ENCODE results near the gene TENM3. TPM values are rescaled to one million over a fixed set of nuclear protein-coding genes. Genes with fewer than 3 reads are reported as not detected.
A peak's percentile ranks its signal among the peaks of the same experiment; 100 is the strongest.

Gene TENM3
- total and polyA plus RNA-seq, 2 of the 8 experiments (the other 6 are each of a cell fraction or from before 2014, with no cell fraction given), result 36.9 to 69.3 TPM

- Histone ChIP-seq H3K36me3 (ENCODE audit: control insufficient read depth in 2 of 4, insufficient read depth in 4 of 4, low read length in 3 of 4) (peaks cover 2 to 22% (median 11%) of the 10 kb centered on the region in 4 experiments; a peak in 7 of 8 replicates), H2AFZ (ENCODE audit: low read length) (no peak overlapping the region), H2BK15ac (ENCODE audit: low read length) (no peak overlapping the region), H3K56ac (replicated peaks; ENCODE audit: insufficient read length, low read depth, low read length) (no peak overlapping the region), H2BK5ac (ENCODE audit: low read depth, low read length) (no peak overlapping the region), H4K91ac (replicated peaks; ENCODE audit: insufficient read length, low read length) (no peak overlapping the region), H2AK5ac (ENCODE audit: low read depth, low read length) (no peak overlapping the region), H2BK20ac (ENCODE audit: low read length) (no peak overlapping the region), H3K27ac (ENCODE audit: low read depth, low read length) (no peak overlapping the region), H2BK12ac (ENCODE audit: low read depth, low read length) (no peak overlapping the region), H3K9me3 (ENCODE audit: insufficient read depth in 2 of 2, low read depth in 1 of 2, low read length in 1 of 2) (no peaks in the 10 kb centered on the region), H4K20me1 (replicated peaks in 1 of 2; ENCODE audit: control insufficient read depth in 1 of 2, insufficient read depth in 2 of 2, low read length in 2 of 2) (no peaks in the 10 kb centered on the region), H2BK120ac (replicated peaks; ENCODE audit: low read depth, low read length) (no peak overlapping the region), H3K14ac (ENCODE audit: insufficient read length) (no peak overlapping the region), H3K23me2 (ENCODE audit: low read depth, low read length) (no peaks in the 10 kb centered on the region; the same call in 1 of the 2 replicates), H3K79me1 (ENCODE audit: low read depth, low read length) (no peaks in the 10 kb centered on the region), H3K27me3 (replicated peaks in 1 of 4; ENCODE audit: control insufficient read depth in 3 of 4, extremely low read depth in 1 of 4, insufficient read depth in 3 of 4, low read length in 3 of 4) (no peaks in the 10 kb centered on the region), H4K8ac (ENCODE audit: extremely low read depth, insufficient read depth, low read length) (no peak overlapping the region), H3K18ac (ENCODE audit: extremely low read depth, low read length) (no peak overlapping the region), H4K5ac (ENCODE audit: insufficient read length, low read depth, low read length) (no peak overlapping the region), H3K4me1 (replicated peaks in 1 of 4; ENCODE audit: control insufficient read depth in 3 of 4, insufficient read depth in 4 of 4, low read length in 3 of 4) (0 out of 7 replicates have a peak, but pooled peaks cover 0 to 2% (median 0%) of the 10 kb centered on the region in 4 experiments), H3K9ac (replicated peaks in 1 of 4; ENCODE audit: extremely low read depth in 1 of 4, low read depth in 3 of 4, low read length in 3 of 4) (no peak overlapping the region), H3K4ac (replicated peaks; ENCODE audit: insufficient read length, low read depth, low read length) (no peak overlapping the region), H3K79me2 (ENCODE audit: control insufficient read depth in 1 of 2, insufficient read depth in 2 of 2, low read length in 2 of 2) (no peaks in the 10 kb centered on the region), H3K4me3 (ENCODE audit: extremely low read depth in 1 of 4, insufficient read depth in 2 of 4, low read depth in 3 of 4, low read length in 4 of 4) (no peak overlapping the region), H3K23ac (ENCODE audit: insufficient read length) (no peak overlapping the region), H3K4me2 (ENCODE audit: insufficient read depth in 1 of 2, low read depth in 2 of 2, low read length in 2 of 2) (no peak overlapping the region)
- CTCF ChIA-PET (ENCODE audit: partially characterized antibody), result interaction anchor here (1.0 kb wide), 1 partner anchor 9 kb away, joined by 3 read pairs; no protein-coding TSS in a partner anchor
- TF ChIP-seq KDM4A (IDR thresholded peaks at IDR 0.05; ENCODE audit: low read depth, low read length, severe bottlenecking) (no peak), RNF2 (IDR thresholded peaks at IDR 0.05; ENCODE audit: borderline replicate concordance, low read depth, low read length, missing control alignments, poor library complexity, severe bottlenecking) (no peak), EGR1 (IDR thresholded peaks at IDR 0.05; ENCODE audit: borderline replicate concordance, low read depth, low read length) (no peak), FOSL1 (IDR thresholded peaks at IDR 0.05; ENCODE audit: insufficient read depth, low read depth, low read length) (no peak), TEAD4 (IDR thresholded peaks at IDR 0.05; ENCODE audit: low read depth, low read length) (peak; percentile 88), SAP30 (IDR thresholded peaks at IDR 0.05; ENCODE audit: insufficient read depth, insufficient replicate concordance, low read length) (no peak), CREB1 (IDR thresholded peaks at IDR 0.05) (0 out of 2 replicates have a peak, but pooled peaks have one; percentile 14), GTF2F1 (IDR thresholded peaks at IDR 0.05; ENCODE audit: borderline replicate concordance, low read depth, low read length) (no peak), CEBPB (IDR thresholded peaks at IDR 0.05; ENCODE audit: low read depth, low read length) (no peak), RFX5 (IDR thresholded peaks at IDR 0.05; ENCODE audit: borderline replicate concordance, low read depth, low read length) (no peak), KDM1A (IDR thresholded peaks at IDR 0.05; ENCODE audit: borderline replicate concordance, low read length) (no peak), MAFK (IDR thresholded peaks at IDR 0.05; ENCODE audit: low read depth, low read length) (no peak), RXRA (IDR thresholded peaks at IDR 0.05; ENCODE audit: insufficient read depth, low read depth, low read length) (no peak), TAF1 (IDR thresholded peaks at IDR 0.05; ENCODE audit: low read depth, low read length) (no peak)
- FAIRE-seq (no peak), DNase-seq (ENCODE audit: low read depth in 1 of 2, low spot score in 2 of 2) (no peak)
- 83% methylated on average over 3 of the region's 3 CpGs; no CpG with 5 or more reads in 1 of the 2 experiments for WGBS, 2 experiments (ENCODE audit: extremely low coverage in 1 of 2, insufficient coverage in 1 of 2, insufficient read length in 1 of 2, insufficient replicate concordance in 2 of 2, low coverage in 1 of 2, low lambda C conversion rate in 2 of 2, missing lambda C conversion rate in 1 of 2)
- POLR2A ChIA-PET (ENCODE audit: partially characterized antibody), result no interaction called here
These were observed 487.6 kb downstream of the TENM3 start for GRCh38 chr4:182730791-182731190.
